BLaER1 (cell line): ENCODE data around the gene TTC34.

Source experiments
- H3K27ac ChIP-seq: shearing (Covaris generic); formaldehyde crosslinking; 2 replicates; pipeline ENCODE4 v1.8.1; 2022
- H3K27me3 ChIP-seq: shearing (Covaris generic); formaldehyde crosslinking; 2 replicates; pipeline ENCODE4 v1.8.1; 2022
- H3K36me3 ChIP-seq: shearing (Covaris generic); formaldehyde crosslinking; 2 replicates; pipeline ENCODE4 v1.8.1; 2022
- H3K4me1 ChIP-seq: shearing (Covaris generic); formaldehyde crosslinking; 2 replicates; pipeline ENCODE4 v1.8.1; 2022
- H3K4me2 ChIP-seq: shearing (Covaris generic); formaldehyde crosslinking; 2 replicates; pipeline ENCODE4 v1.8.1; 2022
- H3K4me3 ChIP-seq: shearing (Covaris generic); formaldehyde crosslinking; 2 replicates; pipeline ENCODE4 v1.8.1; 2022
- H3K9ac ChIP-seq: shearing (Covaris generic); formaldehyde crosslinking; 2 replicates; pipeline ENCODE4 v1.8.1; 2022
- H3K9me3 ChIP-seq: shearing (Covaris generic); formaldehyde crosslinking; 2 replicates; pipeline ENCODE4 v1.8.1; 2022
- H4K20me1 ChIP-seq: shearing (Covaris generic); formaldehyde crosslinking; 2 replicates; pipeline ENCODE4 v1.8.1; 2022
- Cebpa-rat ChIP-seq: shearing (Covaris generic); IDR thresholded peaks from 2 replicates; pipeline ENCODE4 v1.8.1; 2022

TTC34 gene, protein sequence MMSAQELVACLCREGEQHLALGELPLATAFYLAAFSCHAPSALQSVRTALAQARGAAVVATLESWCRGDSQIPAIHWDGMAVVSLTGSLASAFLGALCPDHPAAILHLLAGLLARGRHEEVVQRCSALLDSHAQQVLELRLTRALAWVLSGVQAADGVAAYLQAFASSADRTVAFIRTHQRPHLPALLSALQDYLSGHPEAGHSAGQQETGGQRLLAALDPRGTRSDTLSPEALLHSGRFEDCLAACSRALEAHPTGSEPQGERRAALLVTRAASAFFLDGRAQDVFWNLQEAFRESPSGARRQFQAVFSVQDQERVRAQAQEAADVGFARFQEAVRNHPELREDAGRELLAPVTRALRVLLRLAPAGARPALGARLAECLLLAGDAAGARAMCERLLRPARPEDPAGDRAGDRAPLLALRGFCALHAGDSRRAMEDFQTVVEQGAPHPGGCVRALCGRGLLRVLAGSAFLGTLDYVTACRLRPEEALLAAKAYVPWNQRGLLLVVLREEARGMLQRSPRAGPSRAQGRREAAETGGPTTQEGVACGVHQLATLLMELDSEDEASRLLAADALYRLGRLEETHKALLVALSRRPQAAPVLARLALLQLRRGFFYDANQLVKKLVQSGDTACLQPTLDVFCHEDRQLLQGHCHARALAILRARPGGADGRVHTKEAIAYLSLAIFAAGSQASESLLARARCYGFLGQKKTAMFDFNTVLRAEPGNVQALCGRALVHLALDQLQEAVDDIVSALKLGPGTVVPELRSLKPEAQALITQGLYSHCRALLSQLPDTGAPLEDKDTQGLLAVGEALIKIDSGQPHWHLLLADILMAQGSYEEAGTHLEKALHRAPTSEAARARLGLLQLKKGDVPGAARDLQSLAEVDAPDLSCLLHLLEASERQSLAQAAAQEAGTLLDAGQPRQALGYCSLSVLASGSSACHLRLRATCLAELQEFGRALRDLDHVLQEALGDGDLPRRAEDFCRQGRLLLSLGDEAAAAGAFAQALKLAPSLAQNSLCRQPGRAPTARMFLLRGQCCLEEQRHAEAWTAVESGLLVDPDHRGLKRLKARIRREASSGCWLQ

GRCh38 chr1:2801535-2802291 lies at the start of gene TTC34:
TTC34 (minus strand) TSS chr1:2801693; CDS start chr1:2800827, 866 bp downstream.
- Histone ChIP-seq H3K4me1 (peaks cover 61% of the 10 kb centered on the region), H3K9me3 (no peaks in the 10 kb centered on the region), H3K9ac (peak within 1 kb of the TSS; percentile 50; the same call in 1 of the 2 replicates), H3K27ac (peak within 1 kb of the TSS; percentile 62), H3K36me3 (no peaks in the 10 kb centered on the region), H3K27me3 (no peaks in the 10 kb centered on the region), H3K4me3 (peak within 1 kb of the TSS; percentile 36; the same call in 1 of the 2 replicates), H3K4me2 (peak within 1 kb of the TSS; percentile 91), H4K20me1 (no peaks in the 10 kb centered on the region)
- no peak for TF ChIP-seq Cebpa-rat

DNA sequence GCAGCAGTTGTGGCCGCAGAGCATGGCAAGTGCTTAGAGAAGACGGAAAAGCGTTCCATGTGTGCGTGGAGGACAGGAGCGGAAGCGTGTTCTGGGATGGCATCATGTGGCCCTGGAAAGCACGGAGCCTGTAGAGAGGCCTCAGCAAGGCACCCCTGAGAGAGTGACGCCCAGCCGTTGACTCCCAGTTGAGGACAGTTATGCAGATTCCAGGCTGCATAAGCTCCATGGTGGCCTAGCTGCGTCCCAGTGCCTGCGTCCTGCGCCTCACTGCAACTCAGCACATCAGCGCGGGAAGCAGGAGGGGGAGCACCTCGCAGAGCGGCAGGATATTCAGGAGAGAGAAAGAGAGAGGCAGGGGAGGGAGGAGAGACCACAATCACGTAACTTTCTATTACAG lies 49.0 kb upstream of the TTC34 start:
- no peak for TF ChIP-seq Cebpa-rat
- no peak overlapping the region for H3K9ac ChIP-seq
- H3K4me1 ChIP-seq = peaks cover 9% of the 10 kb centered on the region
- H3K4me2 ChIP-seq = no peak overlapping the region
- no peak overlapping the region for H3K4me3 ChIP-seq
- H3K27me3 ChIP-seq = peaks cover 11% of the 10 kb centered on the region; the same call in 1 of the 2 replicates
- no peaks in the 10 kb centered on the region for H3K9me3 ChIP-seq
- H3K27ac ChIP-seq = no peak overlapping the region
- H3K36me3 ChIP-seq = no peaks in the 10 kb centered on the region
- H4K20me1 ChIP-seq = no peaks in the 10 kb centered on the region; the same call in 1 of the 2 replicates

DNA sequence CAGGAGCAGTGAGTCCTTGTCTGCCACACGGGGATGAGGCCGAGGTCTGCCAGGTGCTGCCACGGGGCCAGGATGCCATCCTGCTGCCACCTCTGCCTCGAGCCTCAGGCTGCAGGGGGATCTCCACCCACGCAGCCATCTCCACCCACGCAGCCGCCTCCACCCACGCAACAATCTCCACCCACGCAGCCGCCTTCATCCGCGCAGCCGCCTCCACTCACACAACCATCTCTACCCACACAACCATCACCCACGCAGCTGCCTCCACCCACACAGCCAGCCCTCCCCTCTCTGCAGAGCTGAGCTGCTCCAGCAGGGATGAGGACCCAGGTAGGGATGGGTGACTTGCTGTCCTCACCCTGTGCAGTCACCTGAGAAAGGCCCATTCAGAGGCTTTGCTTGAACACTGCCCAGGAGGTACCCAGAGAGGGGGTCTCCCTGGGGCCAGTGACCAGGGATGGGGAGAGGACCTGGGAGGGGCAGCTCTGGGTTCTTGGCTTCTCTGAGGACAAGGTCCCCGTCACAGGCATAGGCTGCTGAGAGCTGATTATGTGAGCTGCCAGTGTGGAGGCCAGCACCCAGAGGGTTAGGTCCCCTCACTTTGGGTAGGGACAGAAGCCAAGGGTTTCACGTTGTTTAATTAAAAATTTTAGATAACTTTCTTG lies 46.6 kb upstream of the TTC34 start:
- Histone ChIP-seq H3K9ac (no peak overlapping the region), H3K4me3 (no peak overlapping the region), H3K36me3 (no peaks in the 10 kb centered on the region), H3K4me1 (peaks cover 14% of the 10 kb centered on the region), H3K9me3 (no peaks in the 10 kb centered on the region), H4K20me1 (no peaks in the 10 kb centered on the region), H3K4me2 (no peak overlapping the region), H3K27me3 (peaks cover 5% of the 10 kb centered on the region; the same call in 1 of the 2 replicates), H3K27ac (no peak overlapping the region)
- TF ChIP-seq Cebpa-rat = no peak

GRCh38 chr1:2847086-2847985 lies 45.8 kb upstream of the TTC34 start:
- no peaks in the 10 kb centered on the region for H3K36me3 ChIP-seq
- H4K20me1 ChIP-seq = no peaks in the 10 kb centered on the region
- no peak overlapping the region for H3K4me3 ChIP-seq
- H3K9me3 ChIP-seq = no peaks in the 10 kb centered on the region
- H3K27ac ChIP-seq = no peak overlapping the region
- peaks cover 14% of the 10 kb centered on the region for H3K4me1 ChIP-seq
- no peak for TF ChIP-seq Cebpa-rat
- H3K9ac ChIP-seq = no peak overlapping the region
- H3K4me2 ChIP-seq = no peak overlapping the region
- H3K27me3 ChIP-seq = peaks cover 5% of the 10 kb centered on the region; the same call in 1 of the 2 replicates

GRCh38 chr1:2845869-2846268 lies 44.4 kb upstream of the TTC34 start:
- no peaks in the 10 kb centered on the region for H3K9me3 ChIP-seq
- no peak overlapping the region for H3K9ac ChIP-seq
- H3K4me1 ChIP-seq = peaks cover 19% of the 10 kb centered on the region
- peaks cover 5% of the 10 kb centered on the region; the same call in 1 of the 2 replicates for H3K27me3 ChIP-seq
- no peaks in the 10 kb centered on the region for H3K36me3 ChIP-seq
- no peaks in the 10 kb centered on the region for H4K20me1 ChIP-seq
- H3K27ac ChIP-seq = no peak overlapping the region
- no peak for TF ChIP-seq Cebpa-rat
- peak overlapping the region; percentile 53 for H3K4me2 ChIP-seq
- no peak overlapping the region for H3K4me3 ChIP-seq

GRCh38 chr1:2840036-2840809 lies 38.7 kb upstream of the TTC34 start:
- Histone ChIP-seq H3K4me3 (peak overlapping the region; percentile 16; the same call in 1 of the 2 replicates), H3K9me3 (peaks cover 6% of the 10 kb centered on the region; the same call in 1 of the 2 replicates), H3K27me3 (no peaks in the 10 kb centered on the region), H3K27ac (no peak overlapping the region), H4K20me1 (no peaks in the 10 kb centered on the region), H3K9ac (no peak overlapping the region), H3K36me3 (no peaks in the 10 kb centered on the region), H3K4me2 (peak overlapping the region; percentile 72), H3K4me1 (peaks cover 21% of the 10 kb centered on the region)
- no peak for TF ChIP-seq Cebpa-rat

DNA sequence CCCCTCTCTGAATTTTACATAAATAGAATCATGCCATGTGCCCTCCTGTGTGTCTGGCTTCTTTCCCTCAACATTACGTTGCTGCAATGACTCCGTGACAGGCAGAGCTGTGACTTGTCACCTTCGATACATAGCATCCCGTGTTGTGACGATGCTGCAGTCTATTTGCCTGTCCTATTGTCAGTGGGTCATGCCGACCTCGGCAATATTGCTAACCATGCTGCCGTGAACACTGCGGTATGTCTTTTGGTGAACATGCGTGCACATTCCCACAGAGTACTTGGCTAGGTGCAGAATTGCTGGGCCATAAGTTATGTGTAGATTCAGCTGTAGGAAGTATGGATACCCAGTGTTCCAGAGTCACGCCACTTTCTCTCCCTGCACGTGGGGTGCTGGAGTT lies 36.3 kb upstream of the TTC34 start:
- H3K27ac ChIP-seq = no peak overlapping the region
- H3K4me3 ChIP-seq = no peak overlapping the region
- H3K4me1 ChIP-seq = peaks cover 28% of the 10 kb centered on the region
- no peaks in the 10 kb centered on the region for H3K27me3 ChIP-seq
- no peaks in the 10 kb centered on the region; the same call in 1 of the 2 replicates for H4K20me1 ChIP-seq
- no peaks in the 10 kb centered on the region for H3K36me3 ChIP-seq
- peaks cover 6% of the 10 kb centered on the region; the same call in 1 of the 2 replicates for H3K9me3 ChIP-seq
- no peak for TF ChIP-seq Cebpa-rat
- no peak overlapping the region for H3K4me2 ChIP-seq
- no peak overlapping the region for H3K9ac ChIP-seq
